ENCODE data around the gene SKI.
"Not testable (repeated sequence)": the region's sequence is repeated elsewhere in the genome, so short reads cannot be mapped to it uniquely, and the experiment has no call there.

Gene SKI

DNA sequence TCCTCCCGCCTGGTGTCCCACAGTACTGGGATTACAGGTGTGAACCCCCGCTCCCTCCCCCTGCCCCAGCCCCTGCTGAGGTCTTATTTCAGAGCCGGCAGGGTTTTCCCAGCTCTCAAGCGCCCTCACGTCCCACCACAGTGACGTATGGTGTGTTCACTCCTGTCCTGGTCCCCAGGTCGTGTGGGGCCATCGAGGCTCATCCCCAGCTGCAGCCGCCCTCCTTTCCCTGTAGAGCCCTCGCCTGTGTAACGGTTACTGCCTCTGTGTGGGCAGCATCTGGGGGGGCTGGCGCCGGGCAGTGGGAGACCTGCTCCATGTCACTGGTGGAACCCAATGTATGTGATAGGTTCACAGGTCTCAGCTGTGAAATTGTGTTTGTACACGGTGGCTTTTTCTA, 23.2 kb downstream of the SKI start:
- H3K4me3 Mint-ChIP-seq: no peak overlapping the region
- H3K4me1 Mint-ChIP-seq (ENCODE audit: low read depth): peaks cover 14% of the 10 kb centered on the region
- peaks cover 26% of the 10 kb centered on the region for H3K36me3 Mint-ChIP-seq (ENCODE audit: low read depth)
- peaks cover 4% of the 10 kb centered on the region for H3K9me3 Mint-ChIP-seq
- H3K27ac Mint-ChIP-seq: no peak overlapping the region
- H3K27me3 Mint-ChIP-seq (ENCODE audit: low read depth): no peaks in the 10 kb centered on the region

DNA sequence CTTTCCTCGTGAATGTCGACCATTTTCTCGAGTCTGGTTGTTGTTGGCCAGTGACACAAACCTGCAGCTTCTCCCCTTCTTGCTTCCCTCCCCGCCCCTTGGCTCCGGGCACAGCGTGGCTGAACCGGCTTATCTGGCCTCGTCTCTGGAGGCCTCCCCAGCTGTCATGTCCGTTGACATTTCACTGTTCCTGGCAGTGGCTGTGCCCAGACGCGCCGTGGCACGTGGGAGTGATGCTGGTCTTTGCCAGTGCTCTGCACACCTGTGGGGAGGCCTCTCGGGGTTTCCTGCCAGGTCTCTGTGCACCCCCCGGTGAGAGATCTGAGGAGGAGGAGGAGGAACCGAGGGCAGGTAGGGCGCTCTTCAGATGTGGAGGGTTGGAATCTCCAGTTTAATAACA, 23.7 kb downstream of the SKI start:
- H3K4me3 Mint-ChIP-seq: no peak overlapping the region
- no peak overlapping the region for H3K27ac Mint-ChIP-seq
- peaks cover 11% of the 10 kb centered on the region for H3K4me1 Mint-ChIP-seq (ENCODE audit: low read depth)
- H3K27me3 Mint-ChIP-seq (ENCODE audit: low read depth): no peaks in the 10 kb centered on the region
- H3K36me3 Mint-ChIP-seq (ENCODE audit: low read depth): peaks cover 24% of the 10 kb centered on the region
- peaks cover 4% of the 10 kb centered on the region for H3K9me3 Mint-ChIP-seq

DNA sequence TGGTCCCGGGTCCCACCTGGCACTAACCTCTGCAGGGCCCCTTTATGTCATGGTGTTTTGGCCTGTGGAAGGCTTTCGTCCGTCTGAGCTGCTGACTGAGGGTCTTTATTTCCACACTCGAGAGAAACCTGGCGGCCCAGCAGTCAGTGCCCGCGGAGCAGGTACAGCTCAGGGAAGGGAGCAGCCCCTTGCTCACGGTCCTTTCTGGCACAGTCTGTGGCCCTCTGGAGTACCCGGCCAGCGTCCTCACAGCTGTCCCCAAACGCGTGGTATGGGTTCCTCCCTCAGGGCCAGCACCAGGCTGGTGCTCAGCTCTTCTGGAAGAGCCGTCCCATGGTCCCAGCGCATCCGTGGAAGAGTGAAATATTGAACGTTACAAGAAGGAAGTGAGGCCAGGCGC, 24.3 kb downstream of the SKI start:
- Mint-ChIP-seq H3K36me3 (ENCODE audit: low read depth) (peaks cover 27% of the 10 kb centered on the region), H3K4me3 (no peak overlapping the region), H3K27ac (peak overlapping the region; percentile 62), H3K4me1 (ENCODE audit: low read depth) (peaks cover 11% of the 10 kb centered on the region), H3K27me3 (ENCODE audit: low read depth) (no peaks in the 10 kb centered on the region), H3K9me3 (peaks cover 4% of the 10 kb centered on the region)

DNA sequence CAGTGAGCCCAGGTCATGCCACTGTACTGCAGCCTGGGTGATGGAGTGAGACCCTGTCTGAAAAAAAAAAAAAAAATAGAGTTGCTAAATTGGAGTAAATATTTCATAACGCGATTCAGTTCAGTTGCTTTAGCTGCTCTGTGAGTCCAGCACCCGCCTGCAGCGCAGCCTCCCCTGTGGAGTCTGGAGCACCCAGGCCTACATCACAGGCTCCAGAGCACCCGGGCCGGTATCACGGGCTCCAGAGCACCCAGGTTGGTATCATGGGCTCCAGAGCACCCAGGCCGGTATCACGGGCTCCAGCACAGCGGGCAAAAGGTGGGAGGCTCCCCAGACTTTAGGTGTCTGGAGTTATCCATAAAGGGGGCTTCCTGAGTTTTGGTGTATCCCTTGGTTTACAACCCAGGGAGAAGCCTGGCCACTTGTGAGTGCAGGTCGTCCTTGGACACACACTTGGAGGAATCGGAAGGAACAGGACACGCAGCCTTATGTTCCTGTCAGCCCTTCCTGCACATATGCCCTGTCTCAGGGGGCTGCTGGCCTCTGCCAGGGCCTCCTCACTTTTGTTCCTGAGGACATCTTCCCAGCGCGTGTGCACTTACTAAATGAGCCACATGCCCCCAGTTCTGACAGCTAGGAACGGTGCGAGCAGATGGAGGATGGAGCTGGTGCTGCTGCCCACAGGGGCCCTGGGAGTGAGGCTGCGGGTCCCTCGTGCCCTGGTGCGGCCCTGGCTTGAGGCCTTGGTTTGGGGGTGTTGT, 25.1 kb downstream of the SKI start:
- H3K4me3 Mint-ChIP-seq: no peak overlapping the region
- H3K27ac Mint-ChIP-seq: peak overlapping the region; percentile 58
- H3K9me3 Mint-ChIP-seq: peaks cover 10% of the 10 kb centered on the region
- peaks cover 17% of the 10 kb centered on the region for H3K4me1 Mint-ChIP-seq (ENCODE audit: low read depth)
- H3K27me3 Mint-ChIP-seq (ENCODE audit: low read depth): no peaks in the 10 kb centered on the region
- H3K36me3 Mint-ChIP-seq (ENCODE audit: low read depth): peaks cover 33% of the 10 kb centered on the region

DNA sequence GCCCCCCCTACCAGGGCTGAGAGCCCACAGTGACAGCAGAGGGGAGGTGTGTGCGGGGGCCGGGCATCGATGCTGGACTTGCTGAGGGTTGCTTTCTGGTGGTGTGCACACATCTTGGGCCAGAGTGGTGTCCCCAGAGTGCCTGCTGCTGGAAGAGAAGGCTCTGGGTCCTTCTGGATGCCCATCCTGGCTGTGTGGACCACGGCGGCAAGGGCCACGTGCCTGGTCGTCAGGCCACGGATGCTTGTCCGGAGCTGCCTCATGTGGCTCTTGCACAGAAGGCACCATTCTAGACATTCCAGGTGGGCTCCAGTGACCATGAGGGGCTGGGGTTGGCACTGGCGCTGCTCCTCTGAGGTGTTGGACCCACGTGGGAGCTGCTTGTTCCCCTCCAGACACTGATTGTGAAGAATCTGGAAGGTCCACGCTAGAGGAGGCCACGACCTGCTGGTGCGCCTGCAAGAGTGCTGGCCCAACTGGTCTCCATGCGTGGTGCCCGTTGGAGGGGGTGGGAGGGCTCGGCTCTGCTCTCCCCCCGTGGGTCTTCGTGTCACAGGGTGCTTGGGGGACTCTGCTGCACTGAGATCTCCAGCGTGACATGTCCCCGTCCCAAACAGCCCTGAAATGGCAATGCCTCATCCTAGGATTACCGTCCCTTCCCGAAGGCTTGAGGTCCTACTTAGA, 25.8 kb downstream of the SKI start:
- Mint-ChIP-seq H3K9me3 (peaks cover 10% of the 10 kb centered on the region), H3K4me1 (ENCODE audit: low read depth) (peaks cover 19% of the 10 kb centered on the region), H3K4me3 (no peak overlapping the region), H3K27ac (peak overlapping the region; percentile 79), H3K27me3 (ENCODE audit: low read depth) (no peaks in the 10 kb centered on the region), H3K36me3 (ENCODE audit: low read depth) (peaks cover 35% of the 10 kb centered on the region)

DNA sequence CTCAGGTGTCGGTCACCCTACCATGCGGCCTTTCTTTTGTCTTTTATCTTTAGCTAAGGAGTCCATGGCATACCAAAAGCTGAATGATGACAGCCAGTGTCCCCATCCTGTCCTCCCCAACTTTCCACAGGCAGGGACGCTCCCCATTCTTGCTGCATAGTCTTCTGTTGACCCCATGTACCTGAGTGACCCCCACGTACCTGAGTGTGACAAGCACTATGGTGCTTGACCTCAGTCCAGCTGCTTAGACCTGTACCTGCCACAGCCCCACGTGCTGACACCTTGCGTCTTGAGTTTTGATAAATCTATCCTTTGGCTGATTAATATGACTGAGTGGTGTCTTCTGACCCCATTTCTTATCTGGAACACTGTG, 26.9 kb downstream of the SKI start:
- no peak overlapping the region for H3K27ac Mint-ChIP-seq
- H3K4me1 Mint-ChIP-seq (ENCODE audit: low read depth): peaks cover 28% of the 10 kb centered on the region
- H3K9me3 Mint-ChIP-seq: peaks cover 10% of the 10 kb centered on the region
- peaks cover 39% of the 10 kb centered on the region for H3K36me3 Mint-ChIP-seq (ENCODE audit: low read depth)
- no peaks in the 10 kb centered on the region for H3K27me3 Mint-ChIP-seq (ENCODE audit: low read depth)
- H3K4me3 Mint-ChIP-seq: no peak overlapping the region

DNA sequence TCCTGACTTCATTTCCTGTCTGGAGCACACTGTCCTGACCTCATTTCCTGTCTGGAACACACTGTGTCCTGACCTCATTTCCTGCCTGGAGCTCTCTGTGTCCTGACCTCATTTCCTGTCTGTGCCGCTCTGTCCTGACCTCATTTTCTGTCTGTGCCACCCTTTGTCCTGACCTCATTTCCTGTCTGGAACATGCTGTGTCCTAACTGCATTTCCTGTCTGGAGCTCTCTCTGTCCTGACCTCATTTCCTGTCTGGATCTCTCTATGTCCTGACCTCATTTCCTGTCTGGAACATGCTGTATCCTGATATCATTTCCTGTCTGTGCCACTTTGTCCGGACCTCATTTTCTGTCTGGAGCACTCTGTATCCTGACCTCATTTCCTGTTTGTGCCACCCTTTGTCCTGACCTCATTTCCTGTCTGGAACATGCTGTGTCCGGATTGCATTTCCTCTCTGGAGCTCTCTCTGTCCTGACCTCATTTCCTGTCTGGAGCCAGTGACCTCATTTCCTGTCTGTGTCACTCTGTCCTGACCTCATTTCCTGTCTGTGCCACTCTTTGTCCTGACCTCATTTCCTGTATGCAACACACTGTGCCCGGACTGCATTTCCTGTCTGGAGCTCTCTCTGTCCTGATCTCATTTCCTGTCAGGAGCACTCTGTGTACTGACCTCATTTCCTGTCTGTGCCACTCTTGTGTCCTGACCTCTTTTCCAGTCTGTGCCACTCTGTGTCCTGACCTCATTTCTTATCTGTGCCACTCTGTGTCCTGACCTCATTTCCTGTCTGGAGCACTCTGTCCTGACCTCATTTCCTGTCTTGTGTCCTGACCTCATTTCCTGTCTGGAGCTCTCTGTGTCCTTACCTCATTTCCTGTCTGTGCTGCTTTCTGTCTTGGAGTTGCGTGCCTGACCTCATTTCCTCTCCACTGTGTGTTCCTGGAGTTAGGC, 27.6 kb downstream of the SKI start:
- Mint-ChIP-seq H3K27me3 (ENCODE audit: low read depth) (no peaks in the 10 kb centered on the region), H3K4me3 (no peak overlapping the region), H3K9me3 (peaks cover 10% of the 10 kb centered on the region), H3K36me3 (ENCODE audit: low read depth) (peaks cover 39% of the 10 kb centered on the region), H3K27ac (no peak overlapping the region), H3K4me1 (ENCODE audit: low read depth) (peaks cover 31% of the 10 kb centered on the region)

DNA sequence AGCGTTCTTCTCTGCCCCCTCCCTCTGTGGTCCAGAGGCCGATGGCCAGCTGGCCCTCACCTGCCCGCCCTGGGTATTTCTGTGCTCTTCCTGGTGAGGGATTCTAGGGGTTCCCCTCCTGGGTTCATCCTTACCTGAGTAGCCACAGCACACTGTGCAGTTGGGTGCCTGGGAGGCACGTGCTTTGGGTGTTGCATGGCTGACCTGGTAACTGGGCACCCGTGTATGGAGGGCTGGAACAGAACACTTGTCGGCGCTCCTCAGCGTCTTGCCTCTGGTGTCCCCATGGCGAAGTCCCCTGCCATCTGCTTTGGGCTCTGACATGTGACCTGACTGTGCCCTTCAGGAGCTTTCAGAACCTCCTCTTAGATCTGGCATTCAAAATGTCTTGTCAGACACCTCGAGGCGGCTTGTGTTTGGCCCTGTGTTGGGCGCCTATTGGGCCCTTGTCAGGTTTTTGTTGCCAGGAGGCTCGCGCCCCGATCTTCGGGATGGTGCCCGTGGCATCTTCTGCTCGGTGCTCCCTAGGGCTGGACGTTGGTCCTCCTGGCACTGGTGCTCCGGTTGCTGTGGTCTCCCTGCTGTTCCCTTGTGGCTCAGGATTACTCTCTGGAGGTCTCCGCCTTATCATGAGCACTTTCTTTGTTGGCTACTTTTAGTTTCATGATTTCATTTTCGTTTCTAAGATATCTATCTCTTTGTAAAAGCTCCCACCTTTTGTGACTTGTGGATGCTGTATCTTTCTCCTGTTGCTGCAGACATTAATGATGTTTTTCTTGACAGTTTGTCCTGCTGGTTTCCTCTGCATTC, 28.5 kb downstream of the SKI start:
- Mint-ChIP-seq H3K4me3 (no peak overlapping the region), H3K4me1 (ENCODE audit: low read depth) (peaks cover 38% of the 10 kb centered on the region), H3K27me3 (ENCODE audit: low read depth) (no peaks in the 10 kb centered on the region), H3K36me3 (ENCODE audit: low read depth) (peaks cover 40% of the 10 kb centered on the region), H3K27ac (no peak overlapping the region), H3K9me3 (peaks cover 10% of the 10 kb centered on the region)

DNA sequence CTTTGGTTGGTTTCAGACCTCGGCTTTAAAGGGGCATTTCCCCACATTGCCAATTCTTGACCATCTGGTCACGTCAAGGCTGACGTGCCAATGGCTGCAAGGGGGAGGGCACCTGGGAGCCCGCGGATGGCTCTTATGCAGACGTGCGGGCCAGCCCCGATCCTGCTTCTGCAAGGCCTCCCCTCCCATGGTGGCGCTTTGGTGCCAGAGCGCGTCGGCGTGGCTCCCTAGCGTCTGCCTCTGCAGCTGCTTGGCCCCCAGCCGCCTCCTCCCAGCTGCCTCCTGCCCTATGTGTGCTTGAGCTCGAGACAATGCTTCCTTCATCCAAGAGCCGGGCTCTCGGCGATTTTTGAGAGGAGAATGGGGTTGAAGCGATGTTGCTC, 29.1 kb downstream of the SKI start:
- Mint-ChIP-seq H3K27ac (no peak overlapping the region), H3K36me3 (ENCODE audit: low read depth) (peaks cover 36% of the 10 kb centered on the region), H3K4me3 (no peak overlapping the region), H3K4me1 (ENCODE audit: low read depth) (peaks cover 35% of the 10 kb centered on the region), H3K9me3 (peaks cover 10% of the 10 kb centered on the region), H3K27me3 (ENCODE audit: low read depth) (no peaks in the 10 kb centered on the region)

DNA sequence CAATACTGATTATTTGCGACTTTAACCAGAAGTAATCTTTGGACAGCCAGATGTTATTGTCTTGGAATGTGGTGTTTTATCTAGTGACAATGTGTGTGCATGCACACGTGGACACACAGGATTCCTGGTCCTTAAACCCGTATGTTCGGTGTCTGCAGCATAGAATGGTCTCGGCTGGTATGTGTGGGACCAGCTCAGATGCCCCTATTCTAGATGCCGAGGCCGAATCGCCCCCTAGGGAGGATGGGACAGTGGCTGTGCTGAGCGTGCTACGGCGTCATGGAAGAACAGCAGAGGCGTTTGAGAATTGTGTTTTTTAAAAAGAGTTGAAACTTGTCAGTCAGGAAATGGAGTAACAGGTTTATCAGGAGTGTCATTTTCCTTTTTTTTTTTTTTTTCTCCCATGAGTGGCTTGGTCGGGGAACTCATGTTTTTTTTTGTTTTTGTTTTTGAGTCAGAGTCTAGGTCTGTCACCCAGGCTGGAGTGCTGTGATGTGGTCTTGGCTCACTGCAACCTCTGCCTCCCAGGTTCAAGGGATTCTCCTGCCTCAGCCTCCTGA, 30.1 kb downstream of the SKI start:
- Mint-ChIP-seq H3K4me3 (peak overlapping the region; percentile 12), H3K27me3 (ENCODE audit: low read depth) (no peaks in the 10 kb centered on the region), H3K36me3 (ENCODE audit: low read depth) (peaks cover 27% of the 10 kb centered on the region), H3K9me3 (peaks cover 6% of the 10 kb centered on the region), H3K27ac (peak overlapping the region; percentile 56), H3K4me1 (ENCODE audit: low read depth) (peaks cover 31% of the 10 kb centered on the region)

DNA sequence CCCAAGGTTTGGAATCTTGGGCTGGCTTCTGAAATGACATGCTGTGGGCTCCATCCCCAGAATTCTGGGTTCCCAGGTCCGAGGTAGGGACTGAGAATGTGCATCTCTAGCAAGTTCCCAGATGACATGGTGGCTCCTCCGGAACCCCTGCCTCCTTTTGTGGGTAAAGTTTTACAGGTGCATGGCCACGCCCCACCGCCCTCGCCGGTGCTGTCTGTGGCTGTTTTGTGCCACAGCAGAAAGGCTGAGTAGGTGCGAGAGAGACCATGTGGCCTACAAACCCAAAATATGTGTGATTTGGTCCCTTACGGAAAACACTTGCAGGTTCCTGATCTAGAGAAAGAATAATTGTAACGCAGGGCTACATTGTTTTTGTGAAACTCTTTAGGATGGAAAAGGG, 30.9 kb downstream of the SKI start:
- Mint-ChIP-seq H3K9me3 (peaks cover 6% of the 10 kb centered on the region), H3K4me1 (ENCODE audit: low read depth) (peaks cover 32% of the 10 kb centered on the region), H3K27me3 (ENCODE audit: low read depth) (no peaks in the 10 kb centered on the region), H3K36me3 (ENCODE audit: low read depth) (peaks cover 25% of the 10 kb centered on the region), H3K27ac (peak overlapping the region; percentile 37), H3K4me3 (no peak overlapping the region)

DNA sequence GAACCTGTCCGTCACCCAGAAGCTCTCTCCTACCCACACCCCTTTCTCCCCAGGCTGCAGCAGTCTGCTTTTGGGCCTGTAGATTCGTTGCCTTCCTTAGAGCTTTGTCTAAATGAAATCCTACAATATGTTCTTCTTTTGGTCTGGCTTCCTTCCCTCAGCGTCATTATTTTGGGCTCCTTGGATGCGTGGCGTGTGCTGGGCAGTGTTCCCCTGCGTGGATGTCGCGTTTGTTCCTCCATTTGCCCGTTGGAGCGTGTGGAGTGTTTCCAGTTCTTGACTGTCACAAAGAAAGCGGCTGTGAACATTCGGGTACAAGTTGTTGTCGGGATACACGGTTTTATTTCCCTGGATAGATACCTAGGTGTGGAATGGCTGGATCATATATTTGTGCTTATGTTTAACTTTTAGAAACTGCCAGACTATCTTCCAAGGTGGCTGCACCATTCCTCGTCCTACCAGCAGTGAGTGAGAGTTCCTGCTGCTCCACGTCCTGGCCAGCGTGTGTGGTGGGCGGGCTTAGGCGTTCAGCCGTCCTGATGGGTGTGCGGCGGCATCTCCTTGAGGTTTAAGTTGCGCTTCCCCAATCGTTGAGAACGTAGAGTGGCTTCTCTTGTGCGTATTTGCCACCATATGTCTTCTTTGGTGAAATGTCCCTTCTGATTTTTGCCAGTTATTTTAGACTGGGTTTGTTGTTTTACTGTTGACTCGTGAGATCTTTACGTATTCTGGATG, 31.7 kb downstream of the SKI start:
- Mint-ChIP-seq H3K9me3 (peaks cover 6% of the 10 kb centered on the region), H3K4me3 (no peak overlapping the region), H3K27me3 (ENCODE audit: low read depth) (no peaks in the 10 kb centered on the region), H3K4me1 (ENCODE audit: low read depth) (peaks cover 28% of the 10 kb centered on the region), H3K36me3 (ENCODE audit: low read depth) (peaks cover 20% of the 10 kb centered on the region), H3K27ac (peak overlapping the region; percentile 43)

DNA sequence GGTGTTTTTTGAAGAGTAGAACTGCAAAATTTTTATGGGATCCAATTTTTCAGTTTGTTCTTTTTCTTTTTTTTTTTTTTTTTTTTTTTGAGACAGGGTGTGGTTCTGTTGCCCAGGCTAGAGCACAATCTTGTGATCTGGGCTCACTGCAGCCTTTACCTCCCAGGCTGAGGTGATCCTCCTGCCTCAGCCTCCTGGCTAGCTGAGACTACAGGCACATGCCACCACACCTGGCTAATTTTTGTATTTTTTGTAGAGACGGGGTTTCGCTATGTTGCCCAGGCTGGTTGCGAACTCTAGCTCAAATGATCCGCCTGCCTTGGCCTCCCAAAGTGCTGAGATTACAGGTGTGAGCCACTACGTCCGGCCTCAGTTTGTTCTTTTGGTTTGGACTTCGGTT, 32.4 kb downstream of the SKI start:
- not testable (repeated sequence) for H3K27me3 Mint-ChIP-seq (ENCODE audit: low read depth); H3K9me3 Mint-ChIP-seq; H3K4me3 Mint-ChIP-seq; H3K27ac Mint-ChIP-seq
- peaks cover 28% of the 10 kb centered on the region for H3K4me1 Mint-ChIP-seq (ENCODE audit: low read depth)
- peaks cover 20% of the 10 kb centered on the region for H3K36me3 Mint-ChIP-seq (ENCODE audit: low read depth)

All from T-helper 1 cell treated with Interleukin-12 subunit alpha and Interleukin-12 subunit beta and Interleukin-4 antibody, amounts not matched to agents 30 μg/mL and 1 μg/mL, for 36 hours (primary cell).